GM19023 (cell line): ENCODE results near the gene KLF16.

Experiments used
- ATAC-seq: cut with Tn5 transposase; IDR thresholded peaks from one replicate; pipeline ENCODE4 v1.9.1; 2021; ENCODE audit warnings: mild to moderate bottlenecking, moderate library complexity; ENCODE audit not compliant: unreplicated experiment

The KLF16 gene

DNA sequence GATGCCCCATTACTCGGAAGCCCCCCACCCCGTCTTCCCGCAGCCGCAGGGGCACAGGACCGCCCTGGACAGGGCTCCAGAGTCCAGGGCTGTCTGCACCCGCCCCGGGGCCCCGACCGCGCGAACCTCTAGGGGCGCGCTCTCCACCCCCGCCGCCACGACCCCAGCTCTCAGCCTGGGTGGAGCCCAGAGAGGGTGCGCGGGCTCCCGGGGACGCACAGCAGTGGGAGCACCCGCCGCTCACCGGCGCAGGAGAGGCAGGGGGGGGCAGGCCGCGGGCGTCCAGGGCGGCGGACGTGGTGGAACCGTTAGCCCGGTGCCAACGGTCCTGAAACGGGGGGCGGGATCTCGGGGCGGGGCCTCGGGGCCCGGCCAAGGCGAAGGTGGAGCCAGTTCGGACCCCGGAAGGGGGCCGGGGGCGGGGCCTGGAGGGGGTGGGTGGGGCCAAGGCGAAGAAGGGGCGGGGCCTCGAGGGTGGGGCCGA, 51.4 kb downstream of the KLF16 start, which contains the start of gene ATP8B3:
Gene ATP8B3, minus strand, starts transcription at position 335 of the 484 bp plus-strand sequence. CDS start 540 bp downstream, outside the sequence.
- peak; percentile 16 for ATAC-seq

DNA sequence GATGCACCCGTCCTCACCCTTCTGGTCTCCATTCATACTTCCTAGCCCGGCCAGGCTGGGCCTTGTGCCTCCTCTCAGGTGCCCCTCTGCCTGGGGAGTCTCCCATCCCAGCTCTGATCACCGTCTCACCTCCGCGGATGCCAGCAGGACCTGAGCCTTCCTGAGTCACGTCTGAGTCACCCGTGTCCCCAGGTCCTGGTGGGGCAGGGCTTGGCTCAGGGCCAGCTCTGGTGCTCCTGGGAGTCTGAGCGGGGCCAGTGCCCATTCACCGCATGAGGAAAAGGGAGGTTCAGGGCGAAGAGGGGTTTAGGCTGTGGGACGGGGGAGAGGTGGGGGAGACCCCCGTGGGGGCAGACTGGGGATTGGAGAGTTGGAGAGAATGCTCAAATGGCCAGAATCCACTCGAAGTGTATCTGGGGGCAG, 51.9 kb downstream of the KLF16 start:
- ATAC-seq: no peak

DNA sequence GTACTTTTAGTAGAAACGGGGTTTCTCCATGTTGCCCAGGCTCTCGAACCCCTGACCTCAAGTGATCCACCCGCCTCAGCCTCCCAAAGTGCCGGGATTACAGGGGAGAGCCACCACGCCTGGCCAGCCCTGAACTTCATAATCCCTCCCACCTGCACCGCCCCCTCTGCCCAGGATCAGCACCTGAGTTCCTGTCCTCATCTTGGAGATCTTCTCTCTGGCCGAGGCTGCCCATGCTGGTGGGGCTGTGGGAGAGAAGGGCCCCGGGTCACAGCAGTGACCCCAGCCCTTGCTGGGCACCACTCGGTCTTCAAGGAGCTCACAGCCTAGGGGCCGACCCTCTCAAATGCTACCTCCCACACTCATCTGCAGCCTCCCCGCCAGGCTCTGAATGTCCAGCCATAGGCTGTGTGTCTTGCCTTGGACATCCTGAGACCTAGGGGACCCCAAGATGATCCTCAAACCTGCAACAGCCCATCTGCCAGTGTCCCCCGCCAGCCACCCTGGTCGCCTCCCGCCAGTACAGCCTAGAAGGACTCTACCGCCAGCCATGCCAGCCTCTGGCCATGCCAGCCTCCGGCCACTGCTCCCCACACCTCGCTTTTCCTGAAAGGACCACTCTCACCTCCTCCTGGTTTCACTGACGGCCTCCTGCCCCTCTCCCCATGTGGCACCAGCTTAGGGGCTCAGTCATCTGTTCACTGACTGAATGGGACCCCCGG, 52.8 kb downstream of the KLF16 start:
- no peak for ATAC-seq

DNA sequence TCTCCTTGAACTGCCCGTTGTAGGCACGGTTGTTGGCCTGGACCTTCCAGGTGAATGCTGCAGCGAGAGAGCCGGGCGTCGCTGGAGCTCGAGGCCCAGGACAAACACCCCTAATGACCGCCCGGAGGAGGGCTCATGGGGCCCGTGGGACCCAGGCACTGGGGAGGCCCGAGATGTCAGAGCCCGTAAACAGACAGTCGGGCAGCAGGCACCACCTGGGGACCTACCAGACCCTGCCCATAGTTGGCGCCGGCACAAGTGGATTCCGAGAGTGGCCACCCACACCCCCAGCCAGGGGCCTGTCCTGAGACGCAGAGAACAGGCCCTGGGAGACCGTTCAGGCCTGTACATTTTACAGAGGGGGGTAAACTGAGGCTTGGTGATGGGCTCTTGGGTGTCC, 53.7 kb downstream of the KLF16 start:
- ATAC-seq: no peak

DNA sequence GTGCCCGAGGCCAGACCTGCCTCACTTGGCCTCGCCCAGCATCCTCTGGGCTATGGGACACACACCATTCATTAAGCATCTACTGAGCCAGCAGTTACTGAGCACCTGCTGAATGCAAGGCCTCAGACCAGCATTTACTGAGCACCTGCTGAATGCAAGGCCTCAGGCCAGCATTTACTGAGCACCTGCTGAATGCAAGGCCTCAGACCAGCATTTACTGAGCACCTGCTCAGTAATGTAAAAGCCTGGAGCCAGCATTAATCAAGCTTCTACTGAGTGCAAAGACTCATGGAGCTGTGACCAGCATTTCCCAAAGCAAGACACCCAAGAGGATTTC, 55.0 kb downstream of the KLF16 start:
- ATAC-seq: no peak

DNA sequence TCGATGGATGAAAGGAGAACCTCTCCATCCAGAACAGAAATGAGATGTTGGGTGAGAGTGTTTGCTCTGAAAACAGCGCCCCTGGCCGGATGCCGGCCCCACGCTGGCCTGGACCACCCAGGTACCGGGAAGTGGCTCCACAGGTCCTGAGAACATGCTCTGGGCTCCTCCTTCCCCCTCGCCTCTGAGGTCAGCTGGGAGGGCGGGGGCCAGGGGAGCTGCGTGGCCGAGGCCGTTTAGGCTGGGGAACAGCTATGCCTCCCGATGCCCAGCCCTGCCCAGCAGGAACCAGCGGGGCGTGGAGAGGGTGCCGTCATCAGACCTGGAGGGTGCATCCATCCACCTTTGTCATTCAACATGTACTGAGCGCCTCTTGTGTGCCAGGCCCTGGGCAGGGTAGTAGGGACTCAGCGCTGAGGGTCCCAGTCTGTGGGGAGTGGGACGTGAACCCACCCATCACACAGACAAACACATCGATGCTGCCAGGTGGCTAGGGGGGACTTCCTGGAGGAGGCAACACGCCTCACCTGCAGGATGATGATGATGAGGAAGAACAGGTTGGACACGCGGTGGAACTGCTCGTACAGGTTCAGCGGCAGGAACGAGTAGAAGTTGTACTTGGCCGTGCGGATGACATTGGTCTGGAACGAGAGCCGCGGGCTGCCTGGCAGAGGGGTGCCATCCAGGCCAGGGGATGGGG, 55.5 kb downstream of the KLF16 start:
- ATAC-seq: no peak

DNA sequence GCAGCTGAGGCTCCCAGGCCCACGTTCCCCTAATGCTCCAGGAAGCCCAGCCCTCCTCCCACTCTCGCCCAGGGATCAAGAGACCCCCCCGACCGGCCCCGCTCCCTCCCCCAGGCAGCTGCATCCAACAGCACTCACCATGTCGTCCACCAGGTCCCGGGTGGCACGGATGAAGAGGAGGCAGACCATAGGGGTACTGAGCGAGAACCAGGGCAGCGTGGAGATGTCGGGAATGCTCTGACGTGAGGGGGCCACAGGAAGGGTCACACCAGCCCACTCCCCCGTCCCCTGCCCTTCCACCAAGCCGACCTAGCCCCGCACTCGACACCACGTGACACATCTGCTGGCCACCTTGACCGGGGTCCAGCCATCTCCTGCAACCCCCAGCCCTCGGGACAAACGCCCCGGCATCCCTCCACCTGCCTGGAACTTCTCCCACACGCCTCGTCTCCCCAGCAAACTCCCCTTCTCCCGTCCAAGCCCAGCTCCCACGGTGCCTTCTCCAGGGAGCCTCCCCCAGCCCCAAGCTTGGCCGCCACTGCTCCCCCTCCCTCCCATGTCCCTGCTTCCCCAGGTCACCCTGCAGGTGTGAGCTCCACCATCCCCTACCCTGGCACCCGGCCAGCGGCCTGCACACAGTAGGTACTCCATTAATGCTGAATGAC, 56.2 kb downstream of the KLF16 start:
- ATAC-seq: no peak

DNA sequence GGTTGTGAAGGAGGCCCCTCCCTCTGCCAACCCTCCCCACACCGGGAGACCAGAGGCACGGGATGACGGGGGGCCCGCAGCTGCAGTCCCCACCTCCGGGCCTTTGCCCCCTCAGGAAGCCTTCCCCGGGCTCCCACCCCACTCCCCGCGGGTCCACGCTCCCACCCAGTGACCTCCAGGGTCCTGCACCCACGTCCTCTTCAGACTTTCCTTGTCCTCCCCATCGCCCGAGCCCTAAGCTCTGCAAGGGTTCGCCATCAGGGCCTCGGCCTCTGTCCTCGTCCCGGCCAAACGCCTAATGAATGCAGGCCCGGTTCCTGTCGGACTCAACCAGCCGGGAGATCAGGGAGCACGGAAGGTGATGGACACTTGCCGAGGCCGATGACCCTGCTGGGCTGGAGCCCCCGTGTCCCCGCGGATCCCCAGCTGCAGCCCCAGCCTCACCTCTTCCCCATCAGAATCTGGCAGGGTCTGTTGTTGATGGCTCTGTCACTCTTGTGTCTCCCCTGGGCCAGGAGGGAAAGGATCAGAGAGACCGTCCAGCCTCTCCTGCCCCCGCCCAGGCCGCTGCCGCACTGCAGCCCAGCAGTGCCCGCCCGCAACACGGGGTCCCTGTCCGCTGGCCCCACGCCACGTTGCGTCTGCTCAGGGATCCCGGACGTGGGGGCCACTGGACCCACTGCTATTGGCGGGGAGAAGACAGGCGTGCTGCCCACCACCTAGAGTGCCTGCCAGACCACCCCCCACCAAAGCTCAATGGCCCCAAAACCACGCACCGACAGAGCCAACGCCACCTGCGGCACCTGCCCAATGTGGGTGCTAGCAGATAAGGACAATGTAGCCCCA, 57.0 kb downstream of the KLF16 start:
- no peak for ATAC-seq

DNA sequence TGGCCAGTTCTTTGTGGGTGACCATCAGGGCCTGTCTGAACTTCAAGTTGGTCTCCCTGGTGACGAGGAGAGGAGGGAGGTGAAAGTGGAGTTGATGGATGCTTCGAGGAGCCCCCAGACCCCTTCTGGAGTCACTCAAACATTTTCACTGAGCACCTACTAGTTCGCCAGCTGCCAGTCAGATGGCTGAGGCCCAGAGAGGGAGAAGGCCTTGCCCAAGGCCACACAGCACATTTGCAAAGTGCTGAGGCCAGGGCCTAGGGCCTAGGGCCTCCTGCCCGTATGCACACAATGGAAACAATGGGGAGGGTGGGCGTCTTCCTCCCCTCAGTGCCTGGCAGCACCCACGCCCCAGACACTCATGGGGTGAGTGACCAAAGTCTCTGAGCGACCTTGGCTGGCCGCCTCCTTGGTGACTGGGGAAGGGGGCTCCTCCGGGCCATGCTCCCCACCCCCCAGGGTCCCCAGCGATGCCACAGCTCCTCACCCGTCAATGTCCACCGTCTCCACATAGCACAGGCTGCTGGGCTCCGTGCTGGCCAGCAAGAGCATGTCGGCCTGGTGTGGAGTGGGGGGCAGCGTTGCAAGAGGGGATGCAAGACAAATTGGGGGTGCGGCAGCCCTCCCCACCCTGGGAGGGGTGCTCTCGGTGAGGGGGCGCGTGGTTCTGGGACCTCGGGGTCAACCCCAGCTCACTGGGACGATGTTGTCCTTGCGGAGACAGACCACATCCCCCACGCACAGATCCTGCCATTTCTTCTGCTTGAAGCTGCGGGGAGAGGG, 57.8 kb downstream of the KLF16 start:
- no peak for ATAC-seq

DNA sequence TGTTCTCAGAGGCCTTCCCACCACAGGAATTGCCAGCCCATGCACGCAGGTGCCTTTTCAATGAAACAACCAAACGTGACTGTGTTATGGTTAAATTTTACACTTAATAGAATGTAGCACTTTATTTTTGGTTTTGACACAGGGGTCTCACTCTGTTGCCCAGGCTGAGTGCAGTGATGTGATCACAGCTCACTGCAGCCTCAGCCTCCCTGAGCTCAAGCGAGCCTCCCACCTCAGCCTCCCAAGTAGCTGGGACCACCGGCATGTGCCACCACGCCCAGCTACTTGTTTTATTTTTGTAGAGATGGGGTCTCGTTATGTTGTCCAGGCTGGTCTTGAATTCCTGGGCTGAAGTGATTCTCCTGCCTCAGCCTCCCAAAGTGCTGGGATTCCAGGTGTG, 58.5 kb downstream of the KLF16 start:
- ATAC-seq: no peak
